Esophagus squamous epithelium (tissue), 5 donors: ENCODE measurements around the gene MX2. TPM values are rescaled to one million over a fixed set of nuclear protein-coding genes. Genes with fewer than 3 reads are reported as not detected.
A peak's percentile ranks its signal among the peaks of the same experiment; 100 is the strongest.

Source experiments
- DNase-seq: peaks from one replicate; lab custom pipeline; 2025; lab: John Stamatoyannopoulos, UW
- H3K27ac ChIP-seq, 4 donors: fragments of 200-600 bp; sonication (generic); one replicate each; pipeline ENCODE4 v1.5.1; 2016 to 2019; ENCODE audit warnings: mild to moderate bottlenecking in 1 of 4
- H3K27me3 ChIP-seq, 4 donors: fragments of 200-600 bp; sonication (generic); 1 replicate in 3 of 4; 2 replicates in 1 of 4; pipeline versions ENCODE4 v1.5.1 to v1.6.0; 2017 to 2021; ENCODE audit warnings: antibody characterized with exemption in 1 of 4
- H3K36me3 ChIP-seq, 3 donors: fragments of 200-600 bp; sonication (generic); one replicate each; pipeline ENCODE4 v1.5.1; 2016 to 2019
- H3K4me1 ChIP-seq, 3 donors: fragments of 200-600 bp; sonication (generic); one replicate each; pipeline ENCODE4 v1.5.1; 2017 to 2019
- H3K4me3 ChIP-seq, 4 donors: fragments of 200-600 bp; sonication (generic); 1 replicate in 3 of 4; 2 replicates in 1 of 4; pipeline ENCODE4 v1.5.1; 2016 to 2019; ENCODE audit warnings: mild to moderate bottlenecking in 2 of 4, moderate library complexity in 1 of 4
- H3K9me3 ChIP-seq, 3 donors: fragments of 200-600 bp; sonication (generic); one replicate each; pipeline ENCODE4 v1.5.1; 2016 to 2019
- CTCF ChIP-seq, 6 experiments: fragments of 450-650 bp in 4 of 6; fragments of 200-600 bp in 2 of 6; sonication (generic) in 2 of 6; IDR thresholded peaks; one replicate each; pipeline ENCODE4 v1.5.1; 2016 to 2019; ENCODE audit warnings: antibody characterized with exemption in 6 of 6, mild to moderate bottlenecking in 4 of 6, moderate library complexity in 4 of 6
- POLR2A ChIP-seq, 4 donors: fragments of 450-650 bp; IDR thresholded peaks; one replicate each; pipeline ENCODE4 v1.6.1; 2017; ENCODE audit warnings: antibody characterized with exemption in 4 of 4, mild to moderate bottlenecking in 4 of 4, moderate library complexity in 3 of 4
- WGBS, 2 donors: methylation state at CpG; one replicate each; pipeline ENCODE4 v1.1.5; 2018; 5-methylcytosine and 5-hydroxymethylcytosine counted together
- intact Hi-C: fragments of 100-400 bp; cut with DNase I; formaldehyde crosslinking; loops from one replicate; pipeline ENCODE4 v1.15.0; 2022
- total RNA-seq, 4 donors: library from RNA; depleted of rRNA; stranded (reverse); fragments of >200 nt; gene quantifications; one replicate each; pipeline ENCODE4 v1.1.0, GENCODE V29; 2016
- donor health status: DM: yes; HTN: yes; CAD: no.

Gene MX2
- total RNA-seq, 4 donors from 2014 or later, result 4.3 to 23.5 (median 8.5) TPM

- H3K4me1 ChIP-seq, result no peaks in the 10 kb centered on the region
- TF ChIP-seq CTCF (IDR thresholded peaks at IDR 0.05), result no peak
- no peak for TF ChIP-seq POLR2A (IDR thresholded peaks at IDR 0.05)
- H3K36me3 ChIP-seq, result peaks cover 0 to 72% (median 0%) of the 10 kb centered on the region in 3 donors
- H3K27ac ChIP-seq, result no peak overlapping the region
- 94 to 95% methylated on average over 14 of the region's 14 CpGs for WGBS, 2 donors
- H3K9me3 ChIP-seq, result no peaks in the 10 kb centered on the region
- intact Hi-C loops, result no loop called here
- DNase-seq, result no peak
- no peak overlapping the region for H3K4me3 ChIP-seq
- H3K27me3 ChIP-seq, result no peaks in the 10 kb centered on the region
These were observed 26.4 kb downstream of the MX2 start for GRCh38 chr21:41388259-41388658.

DNA sequence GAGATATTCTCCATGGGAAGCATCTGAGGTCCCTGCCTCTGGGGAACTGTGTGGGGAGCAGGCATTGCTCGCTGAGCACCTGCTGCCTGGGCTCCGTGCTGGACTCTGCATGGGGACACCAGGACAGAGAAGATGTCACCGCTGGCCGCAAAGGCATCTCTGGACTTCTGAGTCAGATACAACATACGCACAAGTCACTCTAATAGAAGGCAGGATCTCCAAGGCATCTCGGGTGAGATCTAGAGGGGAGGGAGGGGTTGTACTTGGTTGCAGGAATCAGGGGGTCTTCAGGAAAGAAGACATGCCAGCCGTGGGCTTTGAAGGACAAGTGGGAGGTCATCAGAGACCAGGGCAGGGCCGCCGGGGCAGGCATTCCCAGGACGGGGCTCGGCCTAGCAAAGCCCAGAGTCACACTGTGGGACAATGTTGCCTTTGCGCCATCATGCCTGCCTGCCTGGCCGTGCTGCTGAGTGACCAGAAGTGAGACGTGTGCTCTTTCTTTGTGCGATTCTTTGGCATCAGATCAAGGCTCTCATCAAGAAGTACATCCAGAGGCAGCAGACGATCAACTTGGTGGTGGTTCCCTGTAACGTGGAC, 28.3 kb downstream of the MX2 start:
- Histone ChIP-seq H3K4me3 (no peak overlapping the region), H3K27me3 (no peaks in the 10 kb centered on the region), H3K4me1 (no peaks in the 10 kb centered on the region), H3K36me3 (peaks cover 0 to 53% (median 0%) of the 10 kb centered on the region in 3 donors), H3K27ac (no peak overlapping the region), H3K9me3 (no peaks in the 10 kb centered on the region)
- WGBS, 2 donors, result 86 to 89% methylated on average over 6 to 12 of the region's 17 CpGs
- DNase-seq, result no peak
- TF ChIP-seq CTCF (IDR thresholded peaks at IDR 0.05) (no peak), POLR2A (IDR thresholded peaks at IDR 0.05) (no peak)
- intact Hi-C loops, result no loop called here

- WGBS, 2 donors, result 85 to 90% methylated on average over 8 of the region's 8 CpGs
These were observed 32.1 kb downstream of the MX2 start for GRCh38 chr21:41393876-41394465.

DNA sequence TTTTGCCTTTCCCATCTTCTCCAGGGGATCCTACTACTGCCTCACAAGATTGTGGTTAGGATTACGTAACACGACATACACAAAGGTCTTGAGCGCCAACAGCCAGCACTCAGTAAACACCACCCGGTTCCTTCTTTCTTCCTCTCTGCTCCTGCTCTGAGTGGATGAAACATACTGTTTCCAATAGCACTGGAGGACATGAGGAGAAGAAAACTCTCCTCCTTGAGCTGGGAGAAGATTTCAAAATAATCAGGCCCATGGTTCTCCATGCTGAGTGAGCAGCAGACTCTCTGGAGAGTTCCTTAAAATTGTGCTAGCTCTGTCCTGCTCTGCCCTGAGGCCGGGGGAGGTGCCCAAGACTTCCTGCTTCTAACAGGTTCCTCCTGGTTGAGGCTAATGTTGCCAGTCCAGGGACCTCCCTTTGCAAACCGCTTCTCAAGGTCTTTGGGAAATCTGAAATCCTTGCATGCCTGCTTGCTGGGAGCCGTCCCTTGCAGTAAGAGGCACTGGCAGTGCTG, 34.8 kb downstream of the MX2 start:
- 38 to 64% methylated on average over 4 to 7 of the region's 7 CpGs for WGBS, 2 donors
- TF ChIP-seq CTCF (IDR thresholded peaks at IDR 0.05), result no peak
- TF ChIP-seq POLR2A (IDR thresholded peaks at IDR 0.05), result no peak
- H3K9me3 ChIP-seq, result no peaks in the 10 kb centered on the region
- no peak for DNase-seq
- H3K36me3 ChIP-seq, result peaks cover 0 to 60% (median 0%) of the 10 kb centered on the region in 3 donors
- H3K4me1 ChIP-seq, result peaks cover 7 to 24% (median 10%) of the 10 kb centered on the region in 3 donors
- no peak overlapping the region for H3K4me3 ChIP-seq
- intact Hi-C loops, result no loop called here
- no peaks in the 10 kb centered on the region for H3K27me3 ChIP-seq
- H3K27ac ChIP-seq, result peak overlapping the region; percentile 42 to 73 (median 49)

More at GRCh38 chr21:41393876-41394465, 32.1 kb downstream of the MX2 start:
- Histone ChIP-seq H3K36me3 (peaks cover 0 to 54% (median 0%) of the 10 kb centered on the region in 3 donors), H3K4me1 (peaks cover 7 to 24% (median 10%) of the 10 kb centered on the region in 3 donors), H3K27ac (no peak overlapping the region), H3K9me3 (no peaks in the 10 kb centered on the region), H3K27me3 (no peaks in the 10 kb centered on the region), H3K4me3 (no peak overlapping the region)
- intact Hi-C loops, result no loop called here
- no peak for TF ChIP-seq CTCF (IDR thresholded peaks at IDR 0.05)
- no peak for TF ChIP-seq POLR2A (IDR thresholded peaks at IDR 0.05)
- DNase-seq, result no peak

GRCh38 chr21:41397471-41397891, 35.7 kb downstream of the MX2 start:
- Histone ChIP-seq H3K9me3 (no peaks in the 10 kb centered on the region), H3K36me3 (peaks cover 0 to 69% (median 0%) of the 10 kb centered on the region in 3 donors), H3K4me1 (peaks cover 7 to 24% (median 10%) of the 10 kb centered on the region in 3 donors), H3K27me3 (no peaks in the 10 kb centered on the region), H3K4me3 (no peak overlapping the region), H3K27ac (peak overlapping the region; percentile 42 to 73 (median 49))
- intact Hi-C loops, result no loop called here
- WGBS, 2 donors, result 76 to 80% methylated on average over 1 to 3 of the region's 7 CpGs
- DNase-seq, result no peak
- no peak for TF ChIP-seq POLR2A (IDR thresholded peaks at IDR 0.05)
- TF ChIP-seq CTCF (IDR thresholded peaks at IDR 0.05), result no peak
